ENCODE measurements around the gene MSI2.

GRCh38 chr17:57350266-57350665 is 93.9 kb downstream of the MSI2 start:
- TF ChIP-seq CTCF (IDR thresholded peaks at IDR 0.05; ENCODE audit: insufficient read depth, low read length, poor library complexity, severe bottlenecking) (no peak), EZH2phosphoT487 (conservative IDR thresholded peaks at IDR 0.05; ENCODE audit: low read length) (no peak)

Measured in SU-DHL-6 (cell line).